Endothelial cell of umbilical vein (primary cell): Measurements from ENCODE around the gene TMEM203. TPM values are rescaled to one million over a fixed set of nuclear protein-coding genes. Genes with fewer than 3 reads are reported as not detected.

Source experiments
- BruUV-seq: library from RNA; stranded (reverse); fragments of 400-500 nt; replicated peaks from 2 replicates; lab custom pipeline; 2021; lab: Mats Ljungman, UMichigan
- CTCF ChIA-PET: fragments of 300-600, 350-600 bp; sonication (Branson Sonifier 250); formaldehyde crosslinking; loops from one replicate; lab custom pipeline; 2021; ENCODE audit warnings: antibody characterized with exemption, inconsistent platforms; lab: Charles Lee
- POLR2A ChIA-PET: fragments of 300-600, 350-600 bp; sonication (Branson Sonifier 250); formaldehyde crosslinking; loops from one replicate; lab custom pipeline; 2021; ENCODE audit warnings: antibody characterized with exemption, inconsistent platforms; lab: Charles Lee
- DNase-seq: peaks from one replicate; pipeline ENCODE4 v3.0.0-alpha.2; 2011; ENCODE audit warnings: low read depth, low spot score
- FAIRE-seq: peaks from 2 replicates; lab custom pipeline; 2011; peaks lifted over from hg19 to GRCh38; lab: Jason Lieb, UNC
- H2AFZ ChIP-seq: 2 replicates; pipeline ENCODE4 v1.6.0; 2012; ENCODE audit warnings: low read depth, low read length, control low read depth, inconsistent platforms
- H3K27ac ChIP-seq: 2 replicates; pipeline ENCODE4 v1.5.1; 2011; ENCODE audit warnings: low read depth, mild to moderate bottlenecking, control low read depth, low read length, moderate library complexity; ENCODE audit not compliant: insufficient read depth
- H3K27me3 ChIP-seq, 2 experiments: 2 replicates each; pipeline versions ENCODE4 v1.6.0 to v1.6.1; 2011; ENCODE audit warnings: low read length in 2 of 2, mixed read lengths in 1 of 2; ENCODE audit not compliant: control insufficient read depth in 2 of 2, insufficient read depth in 2 of 2
- H3K36me3 ChIP-seq, 2 experiments: 2 replicates in 1 of 2; 3 replicates in 1 of 2; pipeline ENCODE4 v1.5.1; 2011; ENCODE audit warnings: low read length in 2 of 2, mild to moderate bottlenecking in 1 of 2, moderate library complexity in 1 of 2; ENCODE audit not compliant: control insufficient read depth in 2 of 2, insufficient read depth in 2 of 2; ENCODE audit errors: extremely low read depth in 1 of 2
- H3K4me1 ChIP-seq: 3 replicates; pipeline ENCODE4 v1.5.1; 2011; ENCODE audit warnings: mild to moderate bottlenecking, low read length; ENCODE audit not compliant: control insufficient read depth, insufficient read depth; ENCODE audit errors: extremely low read depth
- H3K4me2 ChIP-seq: 2 replicates; pipeline ENCODE4 v1.6.1; 2011; ENCODE audit warnings: low read length, control low read depth, mixed read lengths; ENCODE audit not compliant: insufficient read depth
- H3K4me3 ChIP-seq, 3 experiments: fragments of 200-600 bp in 1 of 3; sonication (generic), shearing (Covaris generic) in 1 of 3; replicated peaks in 1 of 3; 2 replicates each; pipeline ENCODE4 v1.5.1; 2011 to 2016; ENCODE audit warnings: control low read depth in 3 of 3, low read length in 3 of 3, mild to moderate bottlenecking in 2 of 3, inconsistent platforms in 1 of 3, low read depth in 1 of 3, moderate library complexity in 1 of 3; ENCODE audit not compliant: insufficient read depth in 1 of 3
- H3K79me2 ChIP-seq: 2 replicates; pipeline ENCODE4 v1.6.0; 2012; ENCODE audit warnings: low read length, inconsistent platforms; ENCODE audit not compliant: control insufficient read depth, insufficient read depth
- H3K9ac ChIP-seq: replicated peaks from 2 replicates; pipeline ENCODE3; 2011; ENCODE audit warnings: low read length, control low read depth; ENCODE audit not compliant: insufficient read depth; ENCODE audit errors: extremely low read depth
- H3K9me1 ChIP-seq: replicated peaks from 3 replicates; pipeline ENCODE4 v1.6.0; 2011; ENCODE audit warnings: mild to moderate bottlenecking, low read length; ENCODE audit not compliant: control insufficient read depth, insufficient read depth; ENCODE audit errors: extremely low read depth
- H3K9me3 ChIP-seq: replicated peaks from 2 replicates; pipeline ENCODE4 v1.5.1; 2012; ENCODE audit warnings: low read length, inconsistent platforms; ENCODE audit not compliant: control insufficient read depth, insufficient read depth
- H4K20me1 ChIP-seq: replicated peaks from 2 replicates; pipeline ENCODE3; 2011; ENCODE audit warnings: mild to moderate bottlenecking, low read length; ENCODE audit not compliant: control insufficient read depth, insufficient read depth; ENCODE audit errors: extremely low read depth
- CTCF ChIP-seq, 2 donors: IDR thresholded peaks; 1 replicate in 1 of 2; 2 replicates in 1 of 2; pipeline ENCODE4 v1.5.1; 2011; ENCODE audit warnings: low read length in 2 of 2, mild to moderate bottlenecking in 2 of 2, moderate library complexity in 2 of 2, control low read depth in 1 of 2, inconsistent platforms in 1 of 2, low read depth in 1 of 2; ENCODE audit not compliant: insufficient read depth in 1 of 2; ENCODE audit errors: extremely low read depth in 1 of 2
- EZH2 ChIP-seq: IDR thresholded peaks from 2 replicates; pipeline ENCODE4 v1.6.1; 2012; ENCODE audit warnings: borderline replicate concordance, low read depth, mild to moderate bottlenecking, moderate library complexity, low read length, inconsistent platforms; ENCODE audit not compliant: severe bottlenecking
- GATA2 ChIP-seq: IDR thresholded peaks from 2 replicates; pipeline ENCODE4 v1.7.0; 2011; ENCODE audit warnings: low read depth, mild to moderate bottlenecking, moderate library complexity, mixed read lengths, low read length; ENCODE audit not compliant: insufficient read length, insufficient read depth
- JUN ChIP-seq: IDR thresholded peaks from 2 replicates; pipeline ENCODE4 v1.6.1; 2011; ENCODE audit warnings: borderline replicate concordance, low read depth; ENCODE audit not compliant: insufficient read length, insufficient read depth
- MAX ChIP-seq: IDR thresholded peaks from 2 replicates; pipeline ENCODE4 v1.6.1; 2011; ENCODE audit not compliant: insufficient read depth, insufficient read length
- MYC ChIP-seq: IDR thresholded peaks from one replicate; pipeline ENCODE4 v1.6.1; 2011; ENCODE audit warnings: mild to moderate bottlenecking, low read depth, low read length
- POLR2A ChIP-seq: IDR thresholded peaks from 2 replicates; pipeline ENCODE4 v1.6.1; 2012; ENCODE audit warnings: low read depth, mild to moderate bottlenecking, control low read depth, low read length
- POLR2AphosphoS5 ChIP-seq: IDR thresholded peaks from 2 replicates; pipeline ENCODE4 v1.6.1; 2012; ENCODE audit warnings: low read depth, mild to moderate bottlenecking, control low read depth, low read length, moderate library complexity; ENCODE audit not compliant: insufficient read depth
- dilution Hi-C: fragments of 300-500 bp; cut with MboI; formaldehyde crosslinking; loops from one replicate; pipeline ENCODE4 v1.15.0; 2019; ENCODE audit warnings: low sequenced_read_pairs; ENCODE audit not compliant: extremely low pct_ligation_motif_present
- intact Hi-C: fragments of 100-400 bp; cut with micrococcal nuclease; formaldehyde crosslinking; loops from one replicate; pipeline ENCODE4 v1.10.0; 2022
- polyA plus RNA-seq, 4 experiments: library from polyadenylated mRNA; depleted of rRNA in 3 of 4; stranded (reverse) in 3 of 4; unstranded in 1 of 4; fragments of >200 nt; gene quantifications; 2 replicates each; pipeline versions ENCODE4 v1.2.1 to v1.2.3, GENCODE V29; 2011 to 2012; ENCODE audit warnings: missing spikeins in 1 of 4
- total RNA-seq: library from RNA; stranded (reverse); gene quantifications from 2 replicates; pipeline ENCODE4 v1.2.3, GENCODE V29; 2021

TMEM203 gene
- total and polyA plus RNA-seq, 2 donors (not counting 3 experiments of a cell fraction or from before 2014, with no cell fraction given), result 29.6 to 39.8 TPM

GRCh38 chr9:137176302-137177182 lies 28.9 kb downstream of the TMEM203 start:
- H3K9me1 ChIP-seq, result no peaks in the 10 kb centered on the region
- POLR2A ChIA-PET, result no interaction called here
- H3K4me3 ChIP-seq, result no peak overlapping the region
- no peak overlapping the region for H2AFZ ChIP-seq
- no peaks in the 10 kb centered on the region for H3K9me3 ChIP-seq
- no peak overlapping the region for H3K4me2 ChIP-seq
- H3K36me3 ChIP-seq, result peaks cover 0 to 24% of the 10 kb centered on the region in 2 experiments
- peak; percentile 20 for DNase-seq
- H3K27me3 ChIP-seq, result no peaks in the 10 kb centered on the region
- H3K79me2 ChIP-seq, result no peaks in the 10 kb centered on the region
- CTCF ChIA-PET, result interaction anchor here (0.6 to 3.6 kb wide), 21 partner anchors 9 to 130 kb away, joined by 3 to 26 read pairs (median 5); partner anchors contain the start of genes ANAPC2, CYSRT1, RNF224 and SSNA1
- H3K4me1 ChIP-seq, result peaks cover 6% of the 10 kb centered on the region
- intact Hi-C loops, result loop anchor here (2.0 to 5.0 kb wide), 2 partner anchors 50 to 59 kb away; partner anchors contain the start of gene RNF224
- TF ChIP-seq GATA2, result no peak
- no peak for TF ChIP-seq MAX
- no peak for TF ChIP-seq POLR2AphosphoS5
- TF ChIP-seq CTCF (IDR thresholded peaks at IDR 0.05; ENCODE audit: extremely low read depth in 1 of 2, insufficient read depth in 1 of 2, low read depth in 1 of 2, low read length in 2 of 2), result peak; percentile 48 to 66
- TF ChIP-seq JUN, result no peak
- no peak for TF ChIP-seq EZH2
- no peak for TF ChIP-seq POLR2A
- no peak for TF ChIP-seq MYC
- no peaks in the 10 kb centered on the region for H4K20me1 ChIP-seq
- no TSS peak for BruUV-seq
- no peak overlapping the region for H3K27ac ChIP-seq
- no peak overlapping the region for H3K9ac ChIP-seq
- peak; percentile 74 for FAIRE-seq
- dilution Hi-C loops, result no loop called here
